NT2/D1 (cell line): ENCODE data around the gene WDR5.
A peak's percentile ranks its signal among the peaks of the same experiment; 100 is the strongest.

ENCODE experiments used
- DNase-seq: peaks from one replicate; pipeline ENCODE4 v3.0.0-alpha.2; 2011; ENCODE audit warnings: low read depth, low spot score
- H3K27me3 ChIP-seq: 2 replicates; pipeline ENCODE4 v1.6.0; 2011; ENCODE audit warnings: mild to moderate bottlenecking; ENCODE audit not compliant: insufficient read length, insufficient read depth
- H3K36me3 ChIP-seq: 2 replicates; pipeline ENCODE4 v1.6.1; 2011; ENCODE audit warnings: mild to moderate bottlenecking, low read length, mixed read lengths; ENCODE audit not compliant: insufficient read depth, insufficient read length
- H3K4me1 ChIP-seq: 2 replicates; pipeline ENCODE4 v1.5.1; 2011; ENCODE audit not compliant: insufficient read depth, insufficient read length
- H3K4me3 ChIP-seq: 2 replicates; pipeline ENCODE4 v1.5.1; 2011; ENCODE audit warnings: low read depth; ENCODE audit not compliant: insufficient read length
- H3K9ac ChIP-seq: 2 replicates; pipeline ENCODE4 v1.6.0; 2011; ENCODE audit warnings: low read depth; ENCODE audit not compliant: insufficient read length
- H3K9me3 ChIP-seq: 2 replicates; pipeline ENCODE4 v1.5.1; 2011; ENCODE audit warnings: mild to moderate bottlenecking, low read length; ENCODE audit not compliant: insufficient read depth
- SUZ12 ChIP-seq: IDR thresholded peaks from 2 replicates; pipeline ENCODE4 v1.6.1; 2011; ENCODE audit not compliant: insufficient read length, insufficient read depth; ENCODE audit errors: extremely low read depth
- YY1 ChIP-seq: IDR thresholded peaks from 2 replicates; pipeline ENCODE4 v1.6.1; 2011; ENCODE audit not compliant: insufficient read length, insufficient read depth
- ZNF274 ChIP-seq: IDR thresholded peaks from 2 replicates; pipeline ENCODE4 v1.6.1; 2011; ENCODE audit warnings: mild to moderate bottlenecking, low read depth, low read length

WDR5 gene

GRCh38 chr9:134127065-134127580 lies 8.8 kb upstream of the WDR5 start:
- peaks cover 24% of the 10 kb centered on the region for H3K4me1 ChIP-seq
- H3K27me3 ChIP-seq = no peaks in the 10 kb centered on the region
- TF ChIP-seq ZNF274 = no peak
- TF ChIP-seq YY1 = no peak
- no peak for TF ChIP-seq SUZ12
- H3K9ac ChIP-seq = peak overlapping the region; percentile 32
- no peak for DNase-seq
- no peak overlapping the region for H3K4me3 ChIP-seq
- no peaks in the 10 kb centered on the region for H3K9me3 ChIP-seq
- no peaks in the 10 kb centered on the region for H3K36me3 ChIP-seq

- Histone ChIP-seq H3K4me1 (peaks cover 27% of the 10 kb centered on the region), H3K4me3 (no peak overlapping the region), H3K9ac (no peak overlapping the region), H3K36me3 (no peaks in the 10 kb centered on the region), H3K9me3 (no peaks in the 10 kb centered on the region), H3K27me3 (no peaks in the 10 kb centered on the region)
- no peak for DNase-seq
- TF ChIP-seq YY1 (no peak), SUZ12 (no peak), ZNF274 (no peak)
Measured at GRCh38 chr9:134127616-134128015, 8.3 kb upstream of the WDR5 start.

- no peak for DNase-seq
- Histone ChIP-seq H3K27me3 (no peaks in the 10 kb centered on the region), H3K4me1 (peaks cover 27% of the 10 kb centered on the region), H3K9me3 (no peaks in the 10 kb centered on the region), H3K9ac (no peak overlapping the region), H3K36me3 (no peaks in the 10 kb centered on the region), H3K4me3 (no peak overlapping the region)
- no peak for TF ChIP-seq SUZ12
Measured at GRCh38 chr9:134128727-134129679, 6.9 kb upstream of the WDR5 start.

- no peak overlapping the region for H3K4me3 ChIP-seq
- H3K9ac ChIP-seq = no peak overlapping the region
Measured at GRCh38 chr9:134130503-134131375, 5.1 kb upstream of the WDR5 start.

GRCh38 chr9:134131471-134132207 lies 4.2 kb upstream of the WDR5 start:
- no peaks in the 10 kb centered on the region for H3K9me3 ChIP-seq
- no peak for TF ChIP-seq YY1
- TF ChIP-seq SUZ12 = no peak
- TF ChIP-seq ZNF274 = no peak
- H3K36me3 ChIP-seq = no peaks in the 10 kb centered on the region
- H3K4me1 ChIP-seq = peaks cover 31% of the 10 kb centered on the region
- no peak overlapping the region for H3K9ac ChIP-seq
- H3K27me3 ChIP-seq = no peaks in the 10 kb centered on the region
- no peak for DNase-seq
- H3K4me3 ChIP-seq = no peak overlapping the region

More at GRCh38 chr9:134130503-134131375, 5.1 kb upstream of the WDR5 start:
- no peak for TF ChIP-seq YY1
- TF ChIP-seq ZNF274 = no peak
- TF ChIP-seq SUZ12 = no peak
- DNase-seq = no peak
- Histone ChIP-seq H3K36me3 (no peaks in the 10 kb centered on the region), H3K27me3 (no peaks in the 10 kb centered on the region), H3K4me1 (peaks cover 33% of the 10 kb centered on the region), H3K9me3 (no peaks in the 10 kb centered on the region)

- Histone ChIP-seq H3K27me3 (no peaks in the 10 kb centered on the region), H3K9ac (no peak overlapping the region), H3K36me3 (peaks cover 5% of the 10 kb centered on the region), H3K9me3 (no peaks in the 10 kb centered on the region), H3K4me1 (peaks cover 30% of the 10 kb centered on the region), H3K4me3 (no peak overlapping the region)
- TF ChIP-seq ZNF274 = no peak
- no peak for TF ChIP-seq YY1
- TF ChIP-seq SUZ12 = no peak
- no peak for DNase-seq
Measured at GRCh38 chr9:134132208-134132870, 3.5 kb upstream of the WDR5 start.
